Ovary (tissue), 9 donors: ENCODE measurements around the gene PAM16. TPM values are rescaled to one million over a fixed set of nuclear protein-coding genes. Genes with fewer than 3 reads are reported as not detected.

Source experiments
- DNase-seq, 5 donors: peaks; one replicate each; pipeline ENCODE4 v3.0.0-alpha.2; 2019 to 2020
- H3K27ac ChIP-seq, 2 donors: fragments of 200-600 bp; one replicate each; pipeline versions ENCODE4 v1.5.1 to v1.8.0; 2019 to 2022
- H3K27me3 ChIP-seq: fragments of 200-600 bp; one replicate; pipeline ENCODE4 v1.8.0; 2022
- H3K36me3 ChIP-seq: fragments of 200-600 bp; sonication (generic); one replicate; pipeline ENCODE4 v1.5.1; 2019
- H3K4me1 ChIP-seq: one replicate; pipeline ENCODE4 v1.8.1; 2013; ENCODE audit warnings: mild to moderate bottlenecking, moderate library complexity; ENCODE audit not compliant: insufficient read depth
- H3K4me3 ChIP-seq: fragments of 200-600 bp; sonication (generic); one replicate; pipeline ENCODE4 v1.5.1; 2017
- H3K9me3 ChIP-seq, 2 donors: fragments of 200-600 bp in 1 of 2; sonication (generic) in 1 of 2; one replicate each; pipeline versions ENCODE4 v1.5.1 to v1.8.1; 2013 to 2019; ENCODE audit warnings: mild to moderate bottlenecking in 1 of 2, moderate library complexity in 1 of 2
- EP300 ChIP-seq: sonication (generic); formaldehyde crosslinking; IDR thresholded peaks from one replicate; pipeline ENCODE4 v1.6.1; 2017; ENCODE audit warnings: antibody characterized with exemption
- POLR2A ChIP-seq: fragments of 450-650 bp; IDR thresholded peaks from one replicate; pipeline ENCODE4 v1.6.1; 2017; ENCODE audit warnings: antibody characterized with exemption, mild to moderate bottlenecking, moderate library complexity
- WGBS, 3 donors: extraction: QIAGEN DNeasy Blood & Tissue Kit in 1 of 3; methylation state at CpG; one replicate each; pipeline versions ENCODE4 v1.1.5 to v1.1.7; 2013 to 2017; 5-methylcytosine and 5-hydroxymethylcytosine counted together
- intact Hi-C, 4 donors: fragments of 100-400 bp; cut with DNase I; formaldehyde crosslinking; loops; one replicate each; pipeline versions ENCODE4 v1.11.0 to v1.15.1; 2022 to 2023
- polyA plus RNA-seq, 2 donors: library from polyadenylated mRNA; stranded (reverse); fragments of 200-250 nt in 1 of 2; fragments of 350-450 nt in 1 of 2; fragmentation: Illumina TruSeq in 1 of 2; extraction: RNeasy Lipid Tissue Mini Kit (QIAGEN cat#74804) in 1 of 2; gene quantifications; one replicate each; pipeline ENCODE4 v1.2.3, GENCODE V29; 2013 to 2014
- total RNA-seq, 7 donors: library from RNA; depleted of rRNA in 2 of 7; stranded (reverse); fragments of >200 nt in 2 of 7; fragmentation: NEBNext Ultra II Directional in 3 of 7; extraction: Animal tissue kit (Norgen Biotek cat#: 25700) in 3 of 7; gene quantifications; one replicate each; pipeline versions ENCODE4 v1.1.0 to v1.2.4, GENCODE V29; 2016 to 2023
- TF ChIP-seq, protein P1 (sequence below), 3 donors: fragments of 450-650 bp in 2 of 3; fragments of 200-600 bp in 1 of 3; IDR thresholded peaks; one replicate each; pipeline versions ENCODE4 v1.5.1 to v1.8.0; 2016 to 2022; ENCODE audit warnings: antibody characterized with exemption in 3 of 3, mild to moderate bottlenecking in 1 of 3
- donor health status: DM: no; HTN: no; CAD: no; lungs with moderate emphysema.
- donor health status: DM: no; HTN: no; CAD: no.
- donor health status: Bipolar disorder and iron deficiency.
- donor health status: DM: yes; HTN: yes; CAD: no.
- donor health status: DM: no; HTN: no; CAD: no.
- donor health status: DM: yes; HTN: yes; CAD: no.

Gene PAM16
- total and polyA plus RNA-seq, 9 donors: 18.5 to 47.2 (median 35.7) TPM

- Histone ChIP-seq H3K36me3 (no peaks in the 10 kb centered on the region), H3K4me3 (no peak overlapping the region), H3K27me3 (no peaks in the 10 kb centered on the region), H3K27ac (peak overlapping the region; percentile 76 to 87), H3K9me3 (no peaks in the 10 kb centered on the region), H3K4me1 (peaks cover 26% of the 10 kb centered on the region)
- peak in 2 of 5 donors; percentile 53 to 55 for DNase-seq
- 77 to 81% (median 80%) methylated on average over 12 to 13 of the region's 13 CpGs for WGBS, 3 donors
- intact Hi-C loops: no loop called here
- TF ChIP-seq, protein P1, sequence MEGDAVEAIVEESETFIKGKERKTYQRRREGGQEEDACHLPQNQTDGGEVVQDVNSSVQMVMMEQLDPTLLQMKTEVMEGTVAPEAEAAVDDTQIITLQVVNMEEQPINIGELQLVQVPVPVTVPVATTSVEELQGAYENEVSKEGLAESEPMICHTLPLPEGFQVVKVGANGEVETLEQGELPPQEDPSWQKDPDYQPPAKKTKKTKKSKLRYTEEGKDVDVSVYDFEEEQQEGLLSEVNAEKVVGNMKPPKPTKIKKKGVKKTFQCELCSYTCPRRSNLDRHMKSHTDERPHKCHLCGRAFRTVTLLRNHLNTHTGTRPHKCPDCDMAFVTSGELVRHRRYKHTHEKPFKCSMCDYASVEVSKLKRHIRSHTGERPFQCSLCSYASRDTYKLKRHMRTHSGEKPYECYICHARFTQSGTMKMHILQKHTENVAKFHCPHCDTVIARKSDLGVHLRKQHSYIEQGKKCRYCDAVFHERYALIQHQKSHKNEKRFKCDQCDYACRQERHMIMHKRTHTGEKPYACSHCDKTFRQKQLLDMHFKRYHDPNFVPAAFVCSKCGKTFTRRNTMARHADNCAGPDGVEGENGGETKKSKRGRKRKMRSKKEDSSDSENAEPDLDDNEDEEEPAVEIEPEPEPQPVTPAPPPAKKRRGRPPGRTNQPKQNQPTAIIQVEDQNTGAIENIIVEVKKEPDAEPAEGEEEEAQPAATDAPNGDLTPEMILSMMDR (IDR thresholded peaks at IDR 0.05): no peak
- TF ChIP-seq EP300: no peak
- no peak for TF ChIP-seq POLR2A
Measured at GRCh38 chr16:4369007-4369733, 18.0 kb upstream of the PAM16 start.

GRCh38 chr16:4367393-4367856 lies 16.3 kb upstream of the PAM16 start:
- peaks cover 21% of the 10 kb centered on the region for H3K4me1 ChIP-seq
- no peak overlapping the region for H3K4me3 ChIP-seq
- no peak for DNase-seq
- H3K36me3 ChIP-seq: no peaks in the 10 kb centered on the region
- 89 to 94% (median 89%) methylated on average over 5 of the region's 5 CpGs for WGBS, 3 donors
- H3K27me3 ChIP-seq: no peaks in the 10 kb centered on the region
- H3K9me3 ChIP-seq: no peaks in the 10 kb centered on the region
- intact Hi-C loops: no loop called here
- TF ChIP-seq, protein P1 (IDR thresholded peaks at IDR 0.05): no peak
- no peak for TF ChIP-seq EP300
- no peak for TF ChIP-seq POLR2A
- no peak overlapping the region for H3K27ac ChIP-seq

DNA sequence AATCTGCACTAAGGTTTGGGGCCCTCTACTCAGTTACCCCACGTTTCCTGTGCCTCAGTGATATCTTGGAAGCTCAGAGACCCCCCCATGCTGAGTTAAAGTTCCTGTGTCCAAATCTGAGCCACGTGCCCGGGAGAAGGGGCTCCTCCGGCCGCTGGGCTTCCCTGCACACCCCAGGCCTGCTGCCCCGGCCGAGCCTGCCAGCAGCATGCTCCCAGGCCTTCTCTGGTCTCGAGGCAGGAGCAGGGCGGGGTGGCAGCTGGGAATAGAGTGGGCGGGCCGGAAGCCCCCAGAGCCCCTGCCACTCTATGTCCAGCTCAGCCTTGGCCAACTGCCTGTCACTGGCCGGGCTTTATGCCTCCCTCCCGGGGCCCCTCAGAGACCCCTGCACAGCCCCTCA lies 14.9 kb upstream of the PAM16 start:
- H3K4me1 ChIP-seq: peaks cover 19% of the 10 kb centered on the region
- intact Hi-C loops: no loop called here
- H3K4me3 ChIP-seq: no peak overlapping the region
- no peaks in the 10 kb centered on the region for H3K36me3 ChIP-seq
- WGBS, 3 donors: 90 to 94% (median 91%) methylated on average over 11 to 13 of the region's 13 CpGs
- H3K9me3 ChIP-seq: no peaks in the 10 kb centered on the region
- DNase-seq: peak in 1 of 5 donors; percentile 27
- H3K27me3 ChIP-seq: no peaks in the 10 kb centered on the region
- H3K27ac ChIP-seq: no peak overlapping the region
- TF ChIP-seq EP300: no peak
- no peak for TF ChIP-seq POLR2A
- TF ChIP-seq, protein P1 (IDR thresholded peaks at IDR 0.05): no peak

- intact Hi-C loops: no loop called here
Measured at GRCh38 chr16:4365615-4366014, 14.5 kb upstream of the PAM16 start.

More at GRCh38 chr16:4365615-4366014, 14.5 kb upstream of the PAM16 start:
- WGBS, 3 donors: 92 to 96% (median 95%) methylated on average over 12 of the region's 12 CpGs
- no peaks in the 10 kb centered on the region for H3K9me3 ChIP-seq
- no peaks in the 10 kb centered on the region for H3K36me3 ChIP-seq
- DNase-seq: peak in 1 of 5 donors; percentile 25
- H3K27ac ChIP-seq: no peak overlapping the region
- peaks cover 17% of the 10 kb centered on the region for H3K4me1 ChIP-seq
- H3K4me3 ChIP-seq: no peak overlapping the region
- no peaks in the 10 kb centered on the region for H3K27me3 ChIP-seq
- TF ChIP-seq EP300 (no peak), POLR2A (no peak)
- TF ChIP-seq, protein P1 (IDR thresholded peaks at IDR 0.05): no peak
